Activated CD4-positive, alpha-beta T cell treated with anti-CD3 and anti-CD28 coated beads, Interleukin-2, amount 10 ng/mL, durations not matched to agents 7 days and 5 days (primary cell): ENCODE measurements around the gene POLD2. TPM values are rescaled to one million over a fixed set of nuclear protein-coding genes. Genes with fewer than 3 reads are reported as not detected.
"Not testable (repeated sequence)": the region's sequence is repeated elsewhere in the genome, so short reads cannot be mapped to it uniquely, and the experiment has no call there.

Experiments used
- CTCF ChIA-PET: fragments of 350-600 bp; sonication (Branson Sonifier 250); formaldehyde crosslinking; loops from one replicate; lab custom pipeline; 2021; ENCODE audit warnings: antibody characterized with exemption; lab: Charles Lee
- POLR2A ChIA-PET: fragments of 350-600 bp; sonication (Branson Sonifier 250); formaldehyde crosslinking; loops from one replicate; lab custom pipeline; 2021; ENCODE audit warnings: antibody characterized with exemption; lab: Charles Lee
- DNase-seq: peaks from one replicate; pipeline ENCODE4 v3.0.0-alpha.2; 2020
- H3K27ac Mint-ChIP-seq: one replicate; pipeline ENCODE4 v1.8.0; 2021; ENCODE audit warnings: mild to moderate bottlenecking, moderate library complexity, mixed read lengths
- H3K27me3 Mint-ChIP-seq: one replicate; pipeline ENCODE4 v1.8.0; 2021; ENCODE audit warnings: mixed read lengths
- H3K36me3 Mint-ChIP-seq: one replicate; pipeline ENCODE4 v1.8.0; 2021; ENCODE audit warnings: low read depth, mixed read lengths
- H3K4me1 Mint-ChIP-seq: one replicate; pipeline ENCODE4 v1.8.0; 2021; ENCODE audit warnings: mixed read lengths
- H3K4me3 Mint-ChIP-seq: one replicate; pipeline ENCODE4 v1.8.0; 2021; ENCODE audit warnings: mild to moderate bottlenecking, moderate library complexity, mixed read lengths
- H3K9me3 Mint-ChIP-seq: one replicate; pipeline ENCODE4 v1.8.0; 2021; ENCODE audit warnings: mixed read lengths
- total RNA-seq, 2 experiments: library from RNA; stranded (reverse); gene quantifications; one replicate each; pipeline ENCODE4 v1.2.3, GENCODE V29; 2021

POLD2 gene
- total RNA-seq, 2 experiments from 2014 or later: 117 to 128 TPM

- DNase-seq, CTCF ChIA-PET, POLR2A ChIA-PET, H3K36me3 Mint-ChIP-seq, H3K4me3 Mint-ChIP-seq, H3K9me3 Mint-ChIP-seq, H3K27ac Mint-ChIP-seq: not testable (repeated sequence)
- H3K27me3 Mint-ChIP-seq: peaks cover 12% of the 10 kb centered on the region
- peaks cover 16% of the 10 kb centered on the region for H3K4me1 Mint-ChIP-seq
Measured at GRCh38 chr7:44126574-44126973, 3.2 kb upstream of the POLD2 start.

- CTCF ChIA-PET: interaction anchor here (1.2 to 1.4 kb wide), 2 partner anchors 37 to 80 kb away, joined by 3 to 4 read pairs; no protein-coding TSS in a partner anchor
Measured at GRCh38 chr7:44124822-44125202, 1.5 kb upstream of the POLD2 start.

GRCh38 chr7:44122529-44122928 is 819 bp downstream of the POLD2 start:
- peaks cover 33% of the 10 kb centered on the region for H3K4me1 Mint-ChIP-seq
- ChIA-PET POLR2A (no interaction called here), CTCF (interaction anchor here (1.4 to 2.4 kb wide), 4 partner anchors 13 to 86 kb away, joined by 3 to 11 read pairs (median 6); no protein-coding TSS in a partner anchor)
- peaks cover 23% of the 10 kb centered on the region for H3K36me3 Mint-ChIP-seq
- H3K9me3 Mint-ChIP-seq: no peaks in the 10 kb centered on the region
- peak overlapping the region; percentile 87 for H3K4me3 Mint-ChIP-seq
- H3K27me3 Mint-ChIP-seq: peaks cover 12% of the 10 kb centered on the region
- H3K27ac Mint-ChIP-seq: peak overlapping the region; percentile 74
- DNase-seq: no peak

More at GRCh38 chr7:44124822-44125202, 1.5 kb upstream of the POLD2 start:
- POLR2A ChIA-PET: no interaction called here
- no peaks in the 10 kb centered on the region for H3K9me3 Mint-ChIP-seq
- peak overlapping the region; percentile 43 for H3K4me3 Mint-ChIP-seq
- no peak for DNase-seq
- peaks cover 13% of the 10 kb centered on the region for H3K36me3 Mint-ChIP-seq
- H3K27ac Mint-ChIP-seq: no peak overlapping the region
- peaks cover 12% of the 10 kb centered on the region for H3K27me3 Mint-ChIP-seq
- H3K4me1 Mint-ChIP-seq: peaks cover 32% of the 10 kb centered on the region

- Mint-ChIP-seq H3K27me3 (peaks cover 9% of the 10 kb centered on the region), H3K27ac (peak overlapping the region; percentile 74), H3K4me3 (peak overlapping the region; percentile 87), H3K4me1 (peaks cover 33% of the 10 kb centered on the region), H3K9me3 (no peaks in the 10 kb centered on the region), H3K36me3 (peaks cover 28% of the 10 kb centered on the region)
- POLR2A ChIA-PET: no interaction called here
- CTCF ChIA-PET: interaction anchor here (0.6 to 2.4 kb wide), 4 partner anchors 13 to 119 kb away, joined by 3 to 11 read pairs (median 6); no protein-coding TSS in a partner anchor
- DNase-seq: no peak
Measured at GRCh38 chr7:44121761-44122420, 1.5 kb downstream of the POLD2 start.

GRCh38 chr7:44120395-44120794 is 3.0 kb downstream of the POLD2 start:
- H3K27ac Mint-ChIP-seq: no peak overlapping the region

GRCh38 chr7:44119829-44120380 is 3.4 kb downstream of the POLD2 start:
- H3K4me1 Mint-ChIP-seq: peaks cover 33% of the 10 kb centered on the region
- peaks cover 28% of the 10 kb centered on the region for H3K36me3 Mint-ChIP-seq
- POLR2A ChIA-PET: no interaction called here
- H3K27ac Mint-ChIP-seq: no peak overlapping the region
- CTCF ChIA-PET: no interaction called here
- no peak for DNase-seq
- no peak overlapping the region for H3K4me3 Mint-ChIP-seq
- H3K9me3 Mint-ChIP-seq: no peaks in the 10 kb centered on the region
- H3K27me3 Mint-ChIP-seq: no peaks in the 10 kb centered on the region

More at GRCh38 chr7:44120395-44120794, 3.0 kb downstream of the POLD2 start:
- peaks cover 28% of the 10 kb centered on the region for H3K36me3 Mint-ChIP-seq
- no peak overlapping the region for H3K4me3 Mint-ChIP-seq
- peaks cover 5% of the 10 kb centered on the region for H3K27me3 Mint-ChIP-seq
- no peak for DNase-seq
- peaks cover 33% of the 10 kb centered on the region for H3K4me1 Mint-ChIP-seq
- ChIA-PET POLR2A (no interaction called here), CTCF (no interaction called here)
- H3K9me3 Mint-ChIP-seq: no peaks in the 10 kb centered on the region

GRCh38 chr7:44117801-44118429 is 5.4 kb downstream of the POLD2 start:
- Mint-ChIP-seq H3K4me3 (no peak overlapping the region), H3K27ac (no peak overlapping the region), H3K4me1 (peaks cover 29% of the 10 kb centered on the region), H3K36me3 (peaks cover 28% of the 10 kb centered on the region), H3K9me3 (no peaks in the 10 kb centered on the region), H3K27me3 (no peaks in the 10 kb centered on the region)
- CTCF ChIA-PET: interaction anchor here (1.7 kb wide), 1 partner anchor 24 kb away, joined by 5 read pairs; no protein-coding TSS in a partner anchor
- no peak for DNase-seq
- POLR2A ChIA-PET: no interaction called here

GRCh38 chr7:44116789-44117666 is 6.3 kb downstream of the POLD2 start:
- DNase-seq: no peak
- H3K4me1 Mint-ChIP-seq: peaks cover 22% of the 10 kb centered on the region
- H3K4me3 Mint-ChIP-seq: no peak overlapping the region
- ChIA-PET POLR2A (no interaction called here), CTCF (interaction anchor here (0.6 to 1.7 kb wide), 2 partner anchors 25 to 93 kb away, joined by 5 read pairs; no protein-coding TSS in a partner anchor)
- H3K27ac Mint-ChIP-seq: no peak overlapping the region
- peaks cover 28% of the 10 kb centered on the region for H3K36me3 Mint-ChIP-seq
- no peaks in the 10 kb centered on the region for H3K27me3 Mint-ChIP-seq
- no peaks in the 10 kb centered on the region for H3K9me3 Mint-ChIP-seq

- H3K27ac Mint-ChIP-seq: no peak overlapping the region
- no peaks in the 10 kb centered on the region for H3K9me3 Mint-ChIP-seq
- POLR2A ChIA-PET: no interaction called here
- no peak overlapping the region for H3K4me3 Mint-ChIP-seq
- no peaks in the 10 kb centered on the region for H3K27me3 Mint-ChIP-seq
- peaks cover 25% of the 10 kb centered on the region for H3K36me3 Mint-ChIP-seq
- CTCF ChIA-PET: interaction anchor here (0.6 to 0.9 kb wide), 3 partner anchors 10 to 92 kb away, joined by 3 to 5 read pairs (median 3); partner anchors contain the start of gene AEBP1
- DNase-seq: no peak
- peaks cover 14% of the 10 kb centered on the region for H3K4me1 Mint-ChIP-seq
Measured at GRCh38 chr7:44116087-44116788, 7.1 kb downstream of the POLD2 start.

GRCh38 chr7:44114586-44115310 is 8.6 kb downstream of the POLD2 start:
- peaks cover under 1% of the 10 kb centered on the region for H3K4me1 Mint-ChIP-seq
- H3K36me3 Mint-ChIP-seq: peaks cover 14% of the 10 kb centered on the region
- H3K4me3 Mint-ChIP-seq: no peak overlapping the region
- H3K9me3 Mint-ChIP-seq: no peaks in the 10 kb centered on the region
- H3K27ac Mint-ChIP-seq: no peak overlapping the region
- no peaks in the 10 kb centered on the region for H3K27me3 Mint-ChIP-seq
- DNase-seq: no peak
- ChIA-PET POLR2A (no interaction called here), CTCF (interaction anchor here (1.2 kb wide), 1 partner anchor 18 kb away, joined by 4 read pairs; no protein-coding TSS in a partner anchor)

- H3K9me3 Mint-ChIP-seq: no peaks in the 10 kb centered on the region
Measured at GRCh38 chr7:44113764-44114354, 9.5 kb downstream of the POLD2 start.

More at GRCh38 chr7:44113764-44114354, 9.5 kb downstream of the POLD2 start:
- POLR2A ChIA-PET: no interaction called here
- no peak for DNase-seq
- no peaks in the 10 kb centered on the region for H3K4me1 Mint-ChIP-seq
- H3K4me3 Mint-ChIP-seq: no peak overlapping the region
- no peak overlapping the region for H3K27ac Mint-ChIP-seq
- H3K36me3 Mint-ChIP-seq: peaks cover 14% of the 10 kb centered on the region
- CTCF ChIA-PET: no interaction called here
- no peaks in the 10 kb centered on the region for H3K27me3 Mint-ChIP-seq
